A673 (cell line): ENCODE measurements around the gene RAB3GAP2.
"Not testable (repeated sequence)": the region's sequence is repeated elsewhere in the genome, so short reads cannot be mapped to it uniquely, and the experiment has no call there.

Experiments
- EZH2 ChIP-seq: fragments of 200-600 bp; sonication (generic); IDR thresholded peaks from 2 replicates; pipeline ENCODE4 v1.6.1; 2017; ENCODE audit warnings: borderline replicate concordance, low read depth, mild to moderate bottlenecking, mixed read lengths, antibody characterized with exemption, low read length; ENCODE audit not compliant: poor library complexity, severe bottlenecking
- TF ChIP-seq, protein P1 (sequence below): fragments of 300-800, 200-600 bp; sonication (generic); conservative IDR thresholded peaks from 2 replicates; pipeline ENCODE4 v1.5.1; 2017; ENCODE audit warnings: low read depth, mild to moderate bottlenecking, antibody characterized with exemption, low read length, moderate library complexity, mixed read lengths

GRCh38 chr1:220169887-220170286, 102.4 kb downstream of the RAB3GAP2 start:
- TF ChIP-seq, protein P1, sequence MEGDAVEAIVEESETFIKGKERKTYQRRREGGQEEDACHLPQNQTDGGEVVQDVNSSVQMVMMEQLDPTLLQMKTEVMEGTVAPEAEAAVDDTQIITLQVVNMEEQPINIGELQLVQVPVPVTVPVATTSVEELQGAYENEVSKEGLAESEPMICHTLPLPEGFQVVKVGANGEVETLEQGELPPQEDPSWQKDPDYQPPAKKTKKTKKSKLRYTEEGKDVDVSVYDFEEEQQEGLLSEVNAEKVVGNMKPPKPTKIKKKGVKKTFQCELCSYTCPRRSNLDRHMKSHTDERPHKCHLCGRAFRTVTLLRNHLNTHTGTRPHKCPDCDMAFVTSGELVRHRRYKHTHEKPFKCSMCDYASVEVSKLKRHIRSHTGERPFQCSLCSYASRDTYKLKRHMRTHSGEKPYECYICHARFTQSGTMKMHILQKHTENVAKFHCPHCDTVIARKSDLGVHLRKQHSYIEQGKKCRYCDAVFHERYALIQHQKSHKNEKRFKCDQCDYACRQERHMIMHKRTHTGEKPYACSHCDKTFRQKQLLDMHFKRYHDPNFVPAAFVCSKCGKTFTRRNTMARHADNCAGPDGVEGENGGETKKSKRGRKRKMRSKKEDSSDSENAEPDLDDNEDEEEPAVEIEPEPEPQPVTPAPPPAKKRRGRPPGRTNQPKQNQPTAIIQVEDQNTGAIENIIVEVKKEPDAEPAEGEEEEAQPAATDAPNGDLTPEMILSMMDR: not testable (repeated sequence)
- TF ChIP-seq EZH2: not testable (repeated sequence)
